HepG2 (cell line): ENCODE measurements around the gene CSTPP1. TPM values are rescaled to one million over a fixed set of nuclear protein-coding genes. Genes with fewer than 3 reads are reported as not detected.

Source experiments
- ATAC-seq: fragments of 200-7000 bp; cut with Tn5 transposase; 3 replicates; pipeline ENCODE4 v1.9.1; 2020; ENCODE audit warnings: mild to moderate bottlenecking, moderate library complexity
- BruUV-seq: library from RNA; stranded (reverse); fragments of 400-500 nt; replicated peaks from 2 replicates; lab custom pipeline; 2021; lab: Mats Ljungman, UMichigan
- CTCF ChIA-PET: fragments of 300-600 bp; formaldehyde crosslinking; extraction: SDS; loops from one replicate; lab custom pipeline; 2021; ENCODE audit warnings: low total read pairs, inconsistent platforms, low intra/inter-chr PET ratio; lab: Yijun Ruan, JAX
- POLR2A ChIA-PET: fragments of 350-600 bp; sonication (Branson Sonifier 250); formaldehyde crosslinking; loops from one replicate; lab custom pipeline; 2020; ENCODE audit warnings: antibody characterized with exemption, inconsistent platforms; lab: Yijun Ruan, JAX
- DNase-seq: peaks from one replicate; pipeline ENCODE4 v3.0.0-alpha.2; 2015; ENCODE audit warnings: low spot score
- FAIRE-seq: peaks from 3 replicates; lab custom pipeline; 2011; peaks lifted over from hg19 to GRCh38; lab: Jason Lieb, UNC
- H2AFZ ChIP-seq: one replicate; pipeline ENCODE4 v1.6.1; 2011; ENCODE audit warnings: low read length, inconsistent platforms
- H3K27ac ChIP-seq: fragments of 300-600 bp; 3 replicates; pipeline ENCODE4 v1.8.0; 2011; ENCODE audit warnings: mixed run types, mild to moderate bottlenecking, mixed read lengths, low read length, inconsistent platforms; ENCODE audit not compliant: insufficient read depth; ENCODE audit errors: extremely low read length
- H3K27me3 ChIP-seq, 2 experiments: fragments of 200-600 bp in 1 of 2; 2 replicates in 1 of 2; 3 replicates in 1 of 2; pipeline versions ENCODE4 v1.6.0 to v1.8.0; 2011; ENCODE audit warnings: low read length in 2 of 2, mild to moderate bottlenecking in 2 of 2, moderate library complexity in 2 of 2, inconsistent platforms in 1 of 2; ENCODE audit not compliant: insufficient read depth in 2 of 2, control insufficient read depth in 1 of 2
- H3K36me3 ChIP-seq, 2 experiments: fragments of 200-600 bp in 1 of 2; replicated peaks in 1 of 2; 2 replicates in 1 of 2; 3 replicates in 1 of 2; pipeline versions ENCODE4 v1.5.1 to v1.8.0; 2011; ENCODE audit warnings: low read length in 2 of 2, inconsistent platforms in 1 of 2; ENCODE audit not compliant: insufficient read depth in 2 of 2, control insufficient read depth in 1 of 2
- H3K4me1 ChIP-seq: 2 replicates; pipeline ENCODE4 v1.5.1; 2012; ENCODE audit warnings: low read length, inconsistent platforms; ENCODE audit not compliant: insufficient read depth
- H3K4me2 ChIP-seq: 2 replicates; pipeline ENCODE4 v1.6.0; 2011; ENCODE audit warnings: low read depth, low read length, inconsistent platforms
- H3K4me3 ChIP-seq, 3 experiments: fragments of 200-600 bp in 1 of 3; sonication (generic), shearing (Covaris generic) in 1 of 3; replicated peaks in 1 of 3; 2 replicates each; pipeline ENCODE4 v1.5.1; 2011 to 2016; ENCODE audit warnings: low read length in 3 of 3, inconsistent platforms in 2 of 3, low read depth in 2 of 3, mild to moderate bottlenecking in 2 of 3, control low read depth in 1 of 3, mixed read lengths in 1 of 3; ENCODE audit not compliant: insufficient read depth in 1 of 3
- H3K79me2 ChIP-seq: one replicate; pipeline ENCODE4 v1.6.1; 2011; ENCODE audit warnings: low read length, inconsistent platforms; ENCODE audit not compliant: insufficient read depth
- H3K9ac ChIP-seq: 2 replicates; pipeline ENCODE4 v1.6.0; 2011; ENCODE audit warnings: mild to moderate bottlenecking, low read depth, low read length, inconsistent platforms; ENCODE audit not compliant: insufficient read depth
- H3K9me3 ChIP-seq: 2 replicates; pipeline ENCODE4 v1.5.1; 2012; ENCODE audit warnings: mild to moderate bottlenecking, low read length
- H4K20me1 ChIP-seq: 2 replicates; pipeline ENCODE4 v1.6.0; 2011; ENCODE audit warnings: inconsistent platforms, mild to moderate bottlenecking, low read length, moderate library complexity; ENCODE audit not compliant: insufficient read depth
- AKNA ChIP-seq: sonication (generic); formaldehyde crosslinking; IDR thresholded peaks from 2 replicates; pipeline ENCODE4 v1.4.0; 2020; ENCODE audit warnings: missing genetic modification reagents, borderline replicate concordance
- MED13 ChIP-seq: sonication (generic); formaldehyde crosslinking; IDR thresholded peaks from 2 replicates; pipeline ENCODE4 v1.5.0; 2020; ENCODE audit warnings: missing genetic modification reagents
- NFE2 ChIP-seq: sonication (generic); formaldehyde crosslinking; IDR thresholded peaks from 2 replicates; pipeline ENCODE4 v1.4.0; 2020; ENCODE audit warnings: missing genetic modification reagents
- RARA ChIP-seq: IDR thresholded peaks from 2 replicates; pipeline ENCODE4 v1.6.1; 2016; ENCODE audit warnings: missing genetic modification reagents, missing compliant biosample characterization
- U2AF2 ChIP-seq: fragments of 200-400 bp; formaldehyde crosslinking; IDR thresholded peaks from 2 replicates; pipeline ENCODE4 v1.6.1; 2017; ENCODE audit warnings: low read depth, mild to moderate bottlenecking, low read length
- ZBTB40 ChIP-seq, 2 experiments: fragments of 450-650 bp in 1 of 2; sonication (generic) in 1 of 2; formaldehyde crosslinking in 1 of 2; IDR thresholded peaks; 2 replicates each; pipeline versions ENCODE4 v1.6.1 to v1.8.0; 2016 to 2022; ENCODE audit warnings: antibody characterized with exemption in 1 of 2, mild to moderate bottlenecking in 1 of 2, missing genetic modification reagents in 1 of 2
- ZNF282 ChIP-seq: fragments of 450-650 bp; IDR thresholded peaks from 2 replicates; pipeline ENCODE4 v1.6.1; 2018; ENCODE audit not compliant: partially characterized antibody
- ZNF710 ChIP-seq: sonication (generic); formaldehyde crosslinking; IDR thresholded peaks from 2 replicates; pipeline ENCODE4 v1.5.0; 2020; ENCODE audit warnings: mild to moderate bottlenecking, missing genetic modification reagents, borderline replicate concordance
- WGBS: methylation state at CpG from one replicate; pipeline ENCODE4 v1.1.6; 2017; ENCODE audit warnings: low lambda C conversion rate; 5-methylcytosine and 5-hydroxymethylcytosine counted together
- in situ Hi-C: cut with HindIII; loops from 2 replicates; pipeline ENCODE4 v1.10.0; 2017; ENCODE audit warnings: low pct_unique_long_range_greater_than_20kb; ENCODE audit not compliant: extremely low pct_ligation_motif_present
- intact Hi-C: fragments of 100-400 bp; cut with micrococcal nuclease; formaldehyde crosslinking; loops from one replicate; pipeline ENCODE4 v1.10.0; 2022; ENCODE audit not compliant: unreplicated experiment
- polyA plus RNA-seq, 8 experiments: library from polyadenylated mRNA; depleted of rRNA in 3 of 8; stranded (reverse) in 7 of 8; unstranded in 1 of 8; fragments of >200 nt; fragmentation: Illumina TruSeq in 4 of 8; extraction: Trizol in 4 of 8; gene quantifications; 2 replicates each; pipeline versions ENCODE4 v1.2.1 to v1.2.3, GENCODE V29; 2011 to 2016; ENCODE audit warnings: low read depth in 4 of 8, missing spikeins in 1 of 8, mixed read lengths in 1 of 8; ENCODE audit not compliant: insufficient read depth in 1 of 8
- total RNA-seq, 5 experiments: library from RNA; depleted of rRNA; stranded (reverse); fragments of >200 nt; fragmentation: Illumina TruSeq; extraction: Trizol; gene quantifications; 2 replicates each; pipeline ENCODE4 v1.2.3, GENCODE V29; 2016; ENCODE audit warnings: low read depth in 1 of 5

CSTPP1 gene
- total and polyA plus RNA-seq, 2 of the 13 experiments (the other 11 are each of a cell fraction or from before 2014, with no cell fraction given) = 12.3 to 14.6 TPM

GRCh38 chr11:47111318-47111804, 174.8 kb downstream of the CSTPP1 start:
- DNase-seq = no peak
- Histone ChIP-seq H3K4me1 (no peaks in the 10 kb centered on the region), H3K36me3 (0 out of 5 replicates have a peak, but pooled peaks cover 0 to 1% of the 10 kb centered on the region in 2 experiments), H3K27ac (no peak overlapping the region), H3K9ac (no peak overlapping the region), H4K20me1 (no peaks in the 10 kb centered on the region), H3K4me2 (no peak overlapping the region), H2AFZ (no peak overlapping the region), H3K79me2 (no peaks in the 10 kb centered on the region), H3K27me3 (no peaks in the 10 kb centered on the region), H3K4me3 (no peak overlapping the region), H3K9me3 (no peaks in the 10 kb centered on the region)
- no peak for ATAC-seq
- intact Hi-C loops (loop anchor here (10.0 kb wide), 1 partner anchor 47 kb away; no protein-coding TSS in a partner anchor), in situ Hi-C loops (no loop called here)
- ChIA-PET POLR2A (no interaction called here), CTCF (no interaction called here)
- no peak for FAIRE-seq
- BruUV-seq = no TSS peak
- WGBS = 85% methylated on average over 8 of the region's 8 CpGs
- no peak for TF ChIP-seq AKNA (CRISPR knock-in tag)
- TF ChIP-seq ZBTB40 (IDR thresholded peaks at IDR 0.05) = no peak
- no peak for TF ChIP-seq ZBTB40 (CRISPR knock-in tag; IDR thresholded peaks at IDR 0.05)
- no peak for TF ChIP-seq RARA
- no peak for TF ChIP-seq MED13 (CRISPR knock-in tag)
- TF ChIP-seq ZNF282 = no peak
- TF ChIP-seq ZNF710 (CRISPR knock-in tag) = no peak
- TF ChIP-seq U2AF2 = no peak
- no peak for TF ChIP-seq NFE2 (CRISPR knock-in tag)
